Caco-2 (cell line): Measurements from ENCODE around the gene WWOX. TPM values are rescaled to one million over a fixed set of nuclear protein-coding genes. Genes with fewer than 3 reads are reported as not detected.

Source experiments
- BruUV-seq: library from RNA; stranded (reverse); fragments of 400-500 nt; replicated peaks from 2 replicates; lab custom pipeline; 2021; lab: Mats Ljungman, UMichigan
- CTCF ChIA-PET: fragments of 300-600 bp; sonication (Branson Sonifier 250); formaldehyde crosslinking; loops from one replicate; lab custom pipeline; 2022; ENCODE audit warnings: antibody characterized with exemption; lab: Charles Lee
- POLR2A ChIA-PET: fragments of 300-600 bp; sonication (Branson Sonifier 250); formaldehyde crosslinking; loops from one replicate; lab custom pipeline; 2022; ENCODE audit warnings: antibody characterized with exemption; lab: Charles Lee
- DNase-seq, 2 experiments: peaks; one replicate each; pipeline versions ENCODE4 v3.0.0 to v3.0.0-alpha.2; 2020 to 2022
- H3K27me3 ChIP-seq: replicated peaks from 2 replicates; pipeline ENCODE4 v1.6.0; 2011; ENCODE audit warnings: low read length; ENCODE audit not compliant: control insufficient read depth, insufficient read depth
- H3K36me3 ChIP-seq: 2 replicates; pipeline ENCODE4 v1.5.1; 2011; ENCODE audit warnings: low read length; ENCODE audit not compliant: control insufficient read depth, insufficient read depth
- H3K4me1 ChIP-seq: fragments of 250-450 bp; sonication (Bioruptor Pico); 2 replicates; pipeline ENCODE4 v1.5.1; 2020; ENCODE audit warnings: mild to moderate bottlenecking
- H3K4me3 ChIP-seq: 2 replicates; pipeline ENCODE4 v1.5.1; 2011; ENCODE audit warnings: low read depth, mild to moderate bottlenecking, control low read depth, low read length
- H3K9me3 ChIP-seq: fragments of 250-450 bp; sonication (Bioruptor Pico); 2 replicates; pipeline ENCODE4 v1.5.1; 2020; ENCODE audit warnings: mild to moderate bottlenecking, moderate library complexity
- H3K27ac Mint-ChIP-seq: one replicate; pipeline ENCODE4 v1.8.0; 2022; ENCODE audit warnings: mixed read lengths; ENCODE audit not compliant: unreplicated experiment
- H3K27me3 Mint-ChIP-seq: one replicate; pipeline ENCODE4 v1.8.0; 2022; ENCODE audit warnings: mixed read lengths; ENCODE audit not compliant: insufficient read depth, unreplicated experiment
- H3K36me3 Mint-ChIP-seq: one replicate; pipeline ENCODE4 v1.8.0; 2022; ENCODE audit warnings: mild to moderate bottlenecking, mixed read lengths; ENCODE audit not compliant: insufficient read depth, unreplicated experiment
- H3K4me1 Mint-ChIP-seq: one replicate; pipeline ENCODE4 v1.8.0; 2022; ENCODE audit warnings: low read depth, mixed read lengths; ENCODE audit not compliant: unreplicated experiment
- H3K4me3 Mint-ChIP-seq: one replicate; pipeline ENCODE4 v1.8.0; 2022; ENCODE audit warnings: mild to moderate bottlenecking, moderate library complexity, mixed read lengths; ENCODE audit not compliant: unreplicated experiment
- H3K9me3 Mint-ChIP-seq: one replicate; pipeline ENCODE4 v1.8.0; 2022; ENCODE audit warnings: mixed read lengths; ENCODE audit not compliant: unreplicated experiment
- intact Hi-C: fragments of 100-400 bp; cut with micrococcal nuclease; formaldehyde crosslinking; loops from one replicate; pipeline ENCODE4 v1.10.0; 2022; ENCODE audit not compliant: unreplicated experiment
- total RNA-seq: library from RNA; stranded (reverse); gene quantifications from 2 replicates; pipeline ENCODE4 v1.2.3, GENCODE V29; 2022
- TF ChIP-seq, protein P1 (sequence below), 2 experiments: fragments of 200-600 bp in 1 of 2; IDR thresholded peaks; 1 replicate in 1 of 2; 2 replicates in 1 of 2; pipeline versions ENCODE4 v1.5.1 to v1.8.0; 2011 to 2022; ENCODE audit warnings: antibody characterized with exemption in 1 of 2, control low read depth in 1 of 2, inconsistent platforms in 1 of 2, low read depth in 1 of 2, low read length in 1 of 2, mild to moderate bottlenecking in 1 of 2, moderate library complexity in 1 of 2; ENCODE audit not compliant: insufficient read depth in 1 of 2, severe bottlenecking in 1 of 2, unreplicated experiment in 1 of 2

Gene WWOX
- total RNA-seq, 1 experiment from 2014 or later, result 45.0 TPM

GRCh38 chr16:78396046-78396445 is 296.6 kb downstream of the WWOX start:
- Mint-ChIP-seq H3K27ac (no peak overlapping the region), H3K36me3 (peaks cover 6% of the 10 kb centered on the region), H3K27me3 (no peaks in the 10 kb centered on the region), H3K4me3 (no peak overlapping the region), H3K4me1 (no peaks in the 10 kb centered on the region), H3K9me3 (no peaks in the 10 kb centered on the region)
- ChIA-PET POLR2A (no interaction called here), CTCF (no interaction called here)
- DNase-seq, result no peak
- H3K36me3 ChIP-seq, result no peaks in the 10 kb centered on the region
- H3K4me1 ChIP-seq, result no peaks in the 10 kb centered on the region
- no peaks in the 10 kb centered on the region for H3K27me3 ChIP-seq
- no peak overlapping the region for H3K4me3 ChIP-seq
- intact Hi-C loops, result no loop called here
- H3K9me3 ChIP-seq, result peaks cover 22% of the 10 kb centered on the region
- no TSS peak for BruUV-seq
- TF ChIP-seq, protein P1, sequence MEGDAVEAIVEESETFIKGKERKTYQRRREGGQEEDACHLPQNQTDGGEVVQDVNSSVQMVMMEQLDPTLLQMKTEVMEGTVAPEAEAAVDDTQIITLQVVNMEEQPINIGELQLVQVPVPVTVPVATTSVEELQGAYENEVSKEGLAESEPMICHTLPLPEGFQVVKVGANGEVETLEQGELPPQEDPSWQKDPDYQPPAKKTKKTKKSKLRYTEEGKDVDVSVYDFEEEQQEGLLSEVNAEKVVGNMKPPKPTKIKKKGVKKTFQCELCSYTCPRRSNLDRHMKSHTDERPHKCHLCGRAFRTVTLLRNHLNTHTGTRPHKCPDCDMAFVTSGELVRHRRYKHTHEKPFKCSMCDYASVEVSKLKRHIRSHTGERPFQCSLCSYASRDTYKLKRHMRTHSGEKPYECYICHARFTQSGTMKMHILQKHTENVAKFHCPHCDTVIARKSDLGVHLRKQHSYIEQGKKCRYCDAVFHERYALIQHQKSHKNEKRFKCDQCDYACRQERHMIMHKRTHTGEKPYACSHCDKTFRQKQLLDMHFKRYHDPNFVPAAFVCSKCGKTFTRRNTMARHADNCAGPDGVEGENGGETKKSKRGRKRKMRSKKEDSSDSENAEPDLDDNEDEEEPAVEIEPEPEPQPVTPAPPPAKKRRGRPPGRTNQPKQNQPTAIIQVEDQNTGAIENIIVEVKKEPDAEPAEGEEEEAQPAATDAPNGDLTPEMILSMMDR (IDR thresholded peaks at IDR 0.05; ENCODE audit: insufficient read depth in 1 of 2, low read depth in 1 of 2, low read length in 1 of 2, severe bottlenecking in 1 of 2, unreplicated experiment in 1 of 2), result peak in 1 of 2 experiments; percentile 37

DNA sequence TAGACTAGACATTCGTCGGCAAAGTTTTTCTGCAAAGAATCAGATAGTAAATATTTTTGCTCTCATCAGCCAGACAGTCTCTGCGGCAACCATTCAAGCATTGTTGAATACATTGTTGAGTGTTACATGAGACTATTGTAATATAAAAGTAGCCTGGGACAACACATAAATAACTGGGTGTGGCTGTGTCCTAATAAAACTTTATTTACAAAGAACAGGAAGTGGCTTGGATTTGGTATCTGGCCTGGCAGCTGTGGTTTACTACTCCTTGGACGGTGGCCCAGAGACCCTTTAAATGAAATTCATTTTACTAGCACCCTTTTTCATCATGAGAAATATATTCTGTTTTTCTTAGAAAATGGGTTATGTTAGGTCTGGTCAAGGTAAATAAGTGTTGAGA is 297.2 kb downstream of the WWOX start:
- intact Hi-C loops, result no loop called here
- no peaks in the 10 kb centered on the region for H3K27me3 Mint-ChIP-seq
- no peak overlapping the region for H3K27ac Mint-ChIP-seq
- peaks cover 6% of the 10 kb centered on the region for H3K36me3 Mint-ChIP-seq
- H3K4me3 Mint-ChIP-seq, result no peak overlapping the region
- POLR2A ChIA-PET, result no interaction called here
- DNase-seq, result no peak
- Histone ChIP-seq H3K9me3 (peaks cover 17% of the 10 kb centered on the region), H3K4me3 (no peak overlapping the region), H3K4me1 (no peaks in the 10 kb centered on the region), H3K27me3 (no peaks in the 10 kb centered on the region), H3K36me3 (no peaks in the 10 kb centered on the region)
- CTCF ChIA-PET, result no interaction called here
- no peaks in the 10 kb centered on the region for H3K9me3 Mint-ChIP-seq
- TF ChIP-seq, protein P1 (IDR thresholded peaks at IDR 0.05; ENCODE audit: insufficient read depth in 1 of 2, low read depth in 1 of 2, low read length in 1 of 2, severe bottlenecking in 1 of 2, unreplicated experiment in 1 of 2), result no peak
- H3K4me1 Mint-ChIP-seq, result no peaks in the 10 kb centered on the region
- BruUV-seq, result no TSS peak

GRCh38 chr16:78399384-78399783 is 299.9 kb downstream of the WWOX start:
- Histone ChIP-seq H3K36me3 (no peaks in the 10 kb centered on the region), H3K27me3 (no peaks in the 10 kb centered on the region), H3K4me3 (no peak overlapping the region), H3K9me3 (no peaks in the 10 kb centered on the region; the same call in 1 of the 2 replicates), H3K4me1 (no peaks in the 10 kb centered on the region)
- Mint-ChIP-seq H3K9me3 (no peaks in the 10 kb centered on the region), H3K36me3 (no peaks in the 10 kb centered on the region), H3K27me3 (no peaks in the 10 kb centered on the region), H3K4me3 (no peak overlapping the region), H3K27ac (no peak overlapping the region), H3K4me1 (no peaks in the 10 kb centered on the region)
- intact Hi-C loops, result no loop called here
- BruUV-seq, result no TSS peak
- no peak for DNase-seq
- TF ChIP-seq, protein P1 (IDR thresholded peaks at IDR 0.05; ENCODE audit: insufficient read depth in 1 of 2, low read depth in 1 of 2, low read length in 1 of 2, severe bottlenecking in 1 of 2, unreplicated experiment in 1 of 2), result no peak
- CTCF ChIA-PET, result no interaction called here
- POLR2A ChIA-PET, result no interaction called here
